Testis (tissue), 3 donors: ENCODE data around the gene SLC6A18. TPM values are rescaled to one million over a fixed set of nuclear protein-coding genes. Genes with fewer than 3 reads are reported as not detected.

Experiments
- DNase-seq: peaks from one replicate; pipeline ENCODE4 v3.0.0-alpha.2; 2019
- H3K27ac ChIP-seq, 2 donors: fragments of 200-600 bp; sonication (generic); one replicate each; pipeline ENCODE4 v1.5.1; 2019
- H3K27me3 ChIP-seq: fragments of 200-600 bp; sonication (generic); one replicate; pipeline ENCODE4 v1.5.1; 2019
- H3K36me3 ChIP-seq: fragments of 200-600 bp; sonication (generic); one replicate; pipeline ENCODE4 v1.5.1; 2017; ENCODE audit warnings: low read depth; ENCODE audit errors: missing control alignments
- H3K4me1 ChIP-seq: fragments of 200-600 bp; sonication (generic); one replicate; pipeline ENCODE4 v1.5.1; 2019
- H3K4me3 ChIP-seq, 2 donors: fragments of 200-600 bp; sonication (generic); one replicate each; pipeline ENCODE4 v1.5.1; 2017 to 2019
- H3K9me3 ChIP-seq: fragments of 200-600 bp; sonication (generic); one replicate; pipeline ENCODE4 v1.5.1; 2017
- POLR2A ChIP-seq: fragments of 450-650 bp; IDR thresholded peaks from one replicate; pipeline ENCODE4 v1.6.1; 2017; ENCODE audit warnings: antibody characterized with exemption, mild to moderate bottlenecking, moderate library complexity
- WGBS, 2 donors: methylation state at CpG; one replicate each; pipeline ENCODE4 v1.1.5; 2018; 5-methylcytosine and 5-hydroxymethylcytosine counted together
- intact Hi-C: fragments of 100-400 bp; cut with DNase I; formaldehyde crosslinking; loops from one replicate; pipeline ENCODE4 v1.15.1; 2023; ENCODE audit warnings: low total_unique reads
- polyA plus RNA-seq: library from polyadenylated mRNA; stranded (reverse); fragments of 350-450 nt; fragmentation: Illumina TruSeq; extraction: RNeasy Lipid Tissue Mini Kit (QIAGEN cat#74804); gene quantifications from one replicate; pipeline ENCODE4 v1.2.3, GENCODE V29; 2014; ENCODE audit warnings: low read depth, low replicate concordance; ENCODE audit not compliant: insufficient read depth
- total RNA-seq, 2 donors: library from RNA; depleted of rRNA; stranded (reverse); fragments of >200 nt; gene quantifications; one replicate each; pipeline ENCODE4 v1.2.3, GENCODE V29; 2016
- TF ChIP-seq, protein P1 (sequence below), 3 experiments: fragments of 450-650 bp in 2 of 3; fragments of 200-600 bp in 1 of 3; sonication (generic) in 1 of 3; IDR thresholded peaks; one replicate each; pipeline ENCODE4 v1.5.1; 2016 to 2019; ENCODE audit warnings: antibody characterized with exemption in 3 of 3, mild to moderate bottlenecking in 2 of 3, moderate library complexity in 1 of 3

SLC6A18 gene
- total and polyA plus RNA-seq, 3 donors from 2014 or later: 0.24 TPM; not detected in 2

DNA sequence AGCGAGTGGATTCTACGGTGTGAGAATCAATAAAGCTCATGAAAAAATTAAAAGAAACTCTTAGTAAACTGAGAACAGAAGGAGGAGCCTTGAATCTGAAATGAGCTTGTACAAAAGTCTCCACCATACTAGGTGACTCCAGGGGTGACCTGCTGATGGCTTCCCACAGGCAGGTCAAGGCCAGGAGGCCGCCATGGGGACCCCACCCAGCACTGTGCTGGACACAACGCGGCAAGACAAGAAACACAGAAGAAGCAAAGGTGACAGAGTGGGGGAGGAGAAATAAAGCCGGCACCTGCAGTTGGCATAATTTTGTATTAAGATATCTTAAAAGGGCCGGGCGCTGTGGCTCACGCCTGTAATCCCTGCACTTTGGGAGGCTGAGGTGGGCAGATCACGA lies 35.9 kb upstream of the SLC6A18 start:
- intact Hi-C loops: no loop called here
- no peak for TF ChIP-seq POLR2A
- TF ChIP-seq, protein P1, sequence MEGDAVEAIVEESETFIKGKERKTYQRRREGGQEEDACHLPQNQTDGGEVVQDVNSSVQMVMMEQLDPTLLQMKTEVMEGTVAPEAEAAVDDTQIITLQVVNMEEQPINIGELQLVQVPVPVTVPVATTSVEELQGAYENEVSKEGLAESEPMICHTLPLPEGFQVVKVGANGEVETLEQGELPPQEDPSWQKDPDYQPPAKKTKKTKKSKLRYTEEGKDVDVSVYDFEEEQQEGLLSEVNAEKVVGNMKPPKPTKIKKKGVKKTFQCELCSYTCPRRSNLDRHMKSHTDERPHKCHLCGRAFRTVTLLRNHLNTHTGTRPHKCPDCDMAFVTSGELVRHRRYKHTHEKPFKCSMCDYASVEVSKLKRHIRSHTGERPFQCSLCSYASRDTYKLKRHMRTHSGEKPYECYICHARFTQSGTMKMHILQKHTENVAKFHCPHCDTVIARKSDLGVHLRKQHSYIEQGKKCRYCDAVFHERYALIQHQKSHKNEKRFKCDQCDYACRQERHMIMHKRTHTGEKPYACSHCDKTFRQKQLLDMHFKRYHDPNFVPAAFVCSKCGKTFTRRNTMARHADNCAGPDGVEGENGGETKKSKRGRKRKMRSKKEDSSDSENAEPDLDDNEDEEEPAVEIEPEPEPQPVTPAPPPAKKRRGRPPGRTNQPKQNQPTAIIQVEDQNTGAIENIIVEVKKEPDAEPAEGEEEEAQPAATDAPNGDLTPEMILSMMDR (IDR thresholded peaks at IDR 0.05): no peak
- peaks cover 16% of the 10 kb centered on the region for H3K4me1 ChIP-seq
- no peak overlapping the region for H3K27ac ChIP-seq
- no peak for DNase-seq
- WGBS, 2 donors: 84 to 87% methylated on average over 10 of the region's 10 CpGs
- H3K36me3 ChIP-seq: no peaks in the 10 kb centered on the region
- H3K9me3 ChIP-seq: no peaks in the 10 kb centered on the region
- H3K27me3 ChIP-seq: no peaks in the 10 kb centered on the region
- no peak overlapping the region for H3K4me3 ChIP-seq

DNA sequence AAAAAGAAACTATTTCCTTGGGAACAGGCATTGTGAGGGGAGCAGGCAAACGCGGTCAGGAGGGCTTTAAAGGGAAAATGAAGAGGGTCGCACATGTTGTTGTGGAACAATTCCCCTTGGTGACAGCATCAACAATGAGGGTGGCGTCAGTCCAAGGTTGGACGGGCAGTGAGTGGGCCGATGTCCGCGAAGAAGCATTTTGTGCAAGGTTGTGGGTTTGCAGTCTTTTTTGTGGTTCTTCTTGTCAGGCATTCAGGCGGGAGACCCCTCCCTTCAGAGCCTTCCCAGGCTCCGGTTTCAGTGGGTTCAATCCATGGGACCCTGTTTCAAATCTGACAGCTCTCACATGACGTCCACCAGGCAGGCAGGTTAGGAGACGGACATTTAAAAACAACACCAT lies 34.9 kb upstream of the SLC6A18 start:
- TF ChIP-seq, protein P1 (IDR thresholded peaks at IDR 0.05): no peak
- no peak for TF ChIP-seq POLR2A
- no peaks in the 10 kb centered on the region for H3K9me3 ChIP-seq
- peaks cover 11% of the 10 kb centered on the region for H3K4me1 ChIP-seq
- WGBS, 2 donors: 76 to 86% methylated on average over 12 of the region's 12 CpGs
- no peaks in the 10 kb centered on the region for H3K27me3 ChIP-seq
- H3K27ac ChIP-seq: no peak overlapping the region
- no peak overlapping the region for H3K4me3 ChIP-seq
- DNase-seq: no peak
- intact Hi-C loops: no loop called here
- H3K36me3 ChIP-seq: no peaks in the 10 kb centered on the region

DNA sequence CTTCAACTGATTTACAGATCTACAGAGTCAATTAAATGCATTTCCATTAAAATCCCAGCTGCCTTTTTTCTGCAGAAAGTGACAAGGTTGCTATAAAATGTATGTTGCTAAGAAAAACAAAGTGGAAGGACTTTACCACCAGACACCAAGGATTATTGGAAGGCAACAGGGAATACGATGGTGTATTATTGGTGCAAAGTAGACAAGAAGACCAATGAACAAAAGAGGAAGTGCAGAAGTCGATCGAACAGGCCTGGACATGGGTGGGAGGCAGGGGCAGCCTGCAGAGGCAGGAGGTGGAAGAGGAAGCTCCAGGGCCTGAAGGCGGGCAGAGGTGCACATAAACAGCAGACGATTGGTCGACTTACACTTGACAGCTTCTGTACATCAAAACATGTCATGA lies 34.3 kb upstream of the SLC6A18 start:
- intact Hi-C loops: no loop called here
- Histone ChIP-seq H3K27me3 (no peaks in the 10 kb centered on the region), H3K9me3 (no peaks in the 10 kb centered on the region), H3K27ac (no peak overlapping the region), H3K4me1 (peaks cover 5% of the 10 kb centered on the region), H3K36me3 (no peaks in the 10 kb centered on the region), H3K4me3 (no peak overlapping the region)
- no peak for DNase-seq
- TF ChIP-seq POLR2A: no peak
- TF ChIP-seq, protein P1 (IDR thresholded peaks at IDR 0.05): no peak
- 37 to 44% methylated on average over 6 of the region's 6 CpGs for WGBS, 2 donors

DNA sequence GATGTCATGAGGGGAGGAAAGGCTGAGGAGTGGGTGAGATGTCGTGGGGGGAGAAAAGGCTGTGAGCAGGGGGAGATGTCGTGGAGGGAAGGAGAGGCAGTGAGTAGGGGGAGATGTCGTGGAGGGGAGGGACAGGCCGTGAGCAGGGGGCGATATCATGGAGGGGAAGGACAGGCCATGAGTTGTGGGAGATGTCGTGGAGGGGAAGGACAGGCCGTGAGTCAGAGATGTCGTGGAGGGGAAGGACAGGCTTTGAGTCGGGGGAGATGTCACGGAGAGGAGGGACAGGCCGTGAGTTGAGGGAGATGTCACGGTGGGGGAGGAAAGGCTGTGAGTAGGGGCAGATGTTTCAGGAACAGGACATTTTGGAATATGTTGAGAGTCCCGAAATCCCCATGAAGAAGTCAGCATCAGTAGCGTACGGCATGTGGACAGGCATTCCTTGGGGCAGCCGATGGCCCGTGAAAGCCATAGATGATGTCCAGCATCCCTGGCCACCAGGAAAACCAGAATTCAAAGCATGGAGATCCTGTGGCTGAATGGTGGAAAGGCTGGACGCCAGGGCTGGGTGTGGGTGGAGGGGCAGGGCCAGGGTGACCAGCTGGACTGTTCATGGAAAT lies 32.1 kb upstream of the SLC6A18 start:
- intact Hi-C loops: no loop called here
- TF ChIP-seq POLR2A: no peak
- TF ChIP-seq, protein P1 (IDR thresholded peaks at IDR 0.05): no peak
- DNase-seq: no peak

DNA sequence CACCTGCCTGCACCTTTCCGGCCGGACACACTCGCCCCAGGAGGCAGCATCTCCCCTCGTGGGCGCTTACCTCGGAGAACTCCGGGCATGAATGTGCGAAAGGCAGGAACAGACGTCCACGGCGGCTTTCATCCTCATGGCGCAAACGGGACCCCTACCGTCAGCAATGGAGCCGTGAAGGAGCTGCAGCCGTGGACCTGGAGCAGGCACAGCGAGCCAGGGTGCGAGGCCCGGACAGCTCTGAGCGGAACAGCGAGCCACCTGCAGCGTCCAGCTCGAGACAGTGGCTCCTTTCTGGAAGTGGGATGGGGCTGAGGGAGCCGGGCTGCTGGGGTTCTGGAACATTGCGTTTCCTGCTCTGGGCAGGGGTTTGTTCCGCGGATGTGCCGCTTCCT lies 31.6 kb upstream of the SLC6A18 start:
- no peak for DNase-seq
- Histone ChIP-seq H3K4me1 (no peaks in the 10 kb centered on the region), H3K4me3 (no peak overlapping the region), H3K27me3 (no peaks in the 10 kb centered on the region), H3K36me3 (no peaks in the 10 kb centered on the region), H3K27ac (no peak overlapping the region), H3K9me3 (no peaks in the 10 kb centered on the region)
- WGBS, 2 donors: 73 to 75% methylated on average over 11 to 28 of the region's 28 CpGs
- intact Hi-C loops: no loop called here
- no peak for TF ChIP-seq POLR2A
- TF ChIP-seq, protein P1 (IDR thresholded peaks at IDR 0.05): no peak

More for the DNA sequence above, 32.1 kb upstream of the SLC6A18 start:
- Histone ChIP-seq H3K9me3 (no peaks in the 10 kb centered on the region), H3K36me3 (no peaks in the 10 kb centered on the region), H3K4me1 (no peaks in the 10 kb centered on the region), H3K27me3 (no peaks in the 10 kb centered on the region), H3K4me3 (no peak overlapping the region), H3K27ac (no peak overlapping the region)
- WGBS, 2 donors: 61 to 64% methylated on average over 18 of the region's 18 CpGs
